Liver (tissue), 9 donors: ENCODE measurements around the gene SFXN3. TPM values are rescaled to one million over a fixed set of nuclear protein-coding genes. Genes with fewer than 3 reads are reported as not detected.

ENCODE experiments used
- DNase-seq: peaks from one replicate; pipeline ENCODE4 v3.0.0-alpha.2; 2017; ENCODE audit warnings: low spot score
- H3K27ac ChIP-seq, 2 donors: one replicate each; pipeline ENCODE4 v1.7.0; 2013; ENCODE audit warnings: inconsistent platforms in 2 of 2, low read length in 2 of 2, control low read depth in 1 of 2, low read depth in 1 of 2, mild to moderate bottlenecking in 1 of 2
- H3K27me3 ChIP-seq, 4 donors: one replicate each; pipeline versions ENCODE4 v1.6.1 to v1.7.0; 2013; ENCODE audit warnings: low read length in 3 of 4, inconsistent platforms in 1 of 4, mild to moderate bottlenecking in 1 of 4, moderate library complexity in 1 of 4; ENCODE audit not compliant: control insufficient read depth in 4 of 4, insufficient read depth in 4 of 4
- H3K36me3 ChIP-seq, 4 donors: one replicate each; pipeline versions ENCODE4 v1.6.1 to v1.7.0; 2013; ENCODE audit warnings: low read length in 3 of 4, mild to moderate bottlenecking in 3 of 4, low read depth in 1 of 4, moderate library complexity in 1 of 4; ENCODE audit not compliant: control insufficient read depth in 4 of 4, insufficient read depth in 3 of 4
- H3K4me1 ChIP-seq, 4 donors: one replicate each; pipeline versions ENCODE4 v1.6.1 to v1.7.0; 2013; ENCODE audit warnings: low read length in 3 of 4, mild to moderate bottlenecking in 3 of 4, moderate library complexity in 1 of 4; ENCODE audit not compliant: control insufficient read depth in 4 of 4, insufficient read depth in 4 of 4
- H3K4me3 ChIP-seq, 3 donors: one replicate each; pipeline versions ENCODE4 v1.6.1 to v1.7.0; 2013; ENCODE audit warnings: low read length in 3 of 3, control low read depth in 1 of 3, low read depth in 1 of 3, mild to moderate bottlenecking in 1 of 3
- H3K9ac ChIP-seq, 2 donors: one replicate each; pipeline ENCODE4 v1.7.0; 2013; ENCODE audit warnings: low read length in 2 of 2, mild to moderate bottlenecking in 2 of 2, moderate library complexity in 2 of 2, control low read depth in 1 of 2, low read depth in 1 of 2
- H3K9me3 ChIP-seq, 4 donors: one replicate each; pipeline versions ENCODE4 v1.6.1 to v1.7.0; 2013; ENCODE audit warnings: low read length in 3 of 4; ENCODE audit not compliant: control insufficient read depth in 4 of 4
- ATF3 ChIP-seq: IDR thresholded peaks from 2 replicates; pipeline ENCODE4 v1.6.1; 2016; ENCODE audit warnings: antibody characterized with exemption
- CTCF ChIP-seq: fragments of 150-350 bp; IDR thresholded peaks from 2 replicates; pipeline ENCODE4 v1.5.1; 2017; ENCODE audit warnings: improper control_type of control experiment, low read depth, low read length; ENCODE audit not compliant: missing input control
- EGR1 ChIP-seq, 2 donors: IDR thresholded peaks; 2 replicates each; pipeline ENCODE4 v1.6.1; 2016 to 2018; ENCODE audit warnings: antibody characterized with exemption in 2 of 2, low read depth in 2 of 2
- FOXA1 ChIP-seq: IDR thresholded peaks from 2 replicates; pipeline ENCODE4 v1.6.1; 2016; ENCODE audit warnings: antibody characterized with exemption
- GABPA ChIP-seq, 2 donors: IDR thresholded peaks in 1 of 2; conservative IDR thresholded peaks in 1 of 2; 2 replicates each; pipeline ENCODE4 v1.6.1; 2016; ENCODE audit warnings: antibody characterized with exemption in 2 of 2, mild to moderate bottlenecking in 1 of 2, moderate library complexity in 1 of 2
- HNF4A ChIP-seq, 2 donors: conservative IDR thresholded peaks; 2 replicates each; pipeline ENCODE4 v1.6.1; 2016; ENCODE audit warnings: antibody characterized with exemption in 2 of 2, mild to moderate bottlenecking in 2 of 2
- HNF4G ChIP-seq: IDR thresholded peaks from 2 replicates; pipeline ENCODE4 v1.6.1; 2016; ENCODE audit warnings: antibody characterized with exemption
- JUND ChIP-seq, 2 donors: IDR thresholded peaks; 2 replicates each; pipeline ENCODE4 v1.6.1; 2016; ENCODE audit warnings: antibody characterized with exemption in 2 of 2
- MAX ChIP-seq: IDR thresholded peaks from 2 replicates; pipeline ENCODE4 v1.6.1; 2016; ENCODE audit warnings: antibody characterized with exemption
- NR2F2 ChIP-seq: IDR thresholded peaks from 2 replicates; pipeline ENCODE4 v1.6.1; 2016; ENCODE audit warnings: antibody characterized with exemption
- RAD21 ChIP-seq, 2 donors: IDR thresholded peaks; 2 replicates each; pipeline ENCODE4 v1.6.1; 2016; ENCODE audit warnings: antibody characterized with exemption in 2 of 2, mild to moderate bottlenecking in 2 of 2
- REST ChIP-seq: IDR thresholded peaks from 2 replicates; pipeline ENCODE4 v1.6.1; 2016; ENCODE audit warnings: antibody characterized with exemption, mild to moderate bottlenecking
- RXRA ChIP-seq, 2 donors: IDR thresholded peaks; 2 replicates each; pipeline ENCODE4 v1.6.1; 2017 to 2018; ENCODE audit warnings: antibody characterized with exemption in 2 of 2, mild to moderate bottlenecking in 1 of 2
- SP1 ChIP-seq: IDR thresholded peaks from 2 replicates; pipeline ENCODE4 v1.6.1; 2018; ENCODE audit warnings: antibody characterized with exemption, mild to moderate bottlenecking
- TAF1 ChIP-seq: conservative IDR thresholded peaks from 2 replicates; pipeline ENCODE4 v1.6.1; 2016; ENCODE audit warnings: antibody characterized with exemption, mild to moderate bottlenecking
- YY1 ChIP-seq: IDR thresholded peaks from 2 replicates; pipeline ENCODE4 v1.6.1; 2016; ENCODE audit warnings: antibody characterized with exemption, mild to moderate bottlenecking
- ZBTB33 ChIP-seq: IDR thresholded peaks from 2 replicates; pipeline ENCODE4 v1.6.1; 2016; ENCODE audit warnings: antibody characterized with exemption
- whole genome bisulfite sequencing: extraction: QIAGEN DNeasy Blood & Tissue Kit; methylation state at CpG from one replicate; pipeline ENCODE4 v1.1.7; 2013; 5-methylcytosine and 5-hydroxymethylcytosine counted together
- polyA plus RNA-seq, 2 donors: library from polyadenylated mRNA; stranded (reverse) in 1 of 2; unstranded in 1 of 2; fragments of 200-250 nt in 1 of 2; fragments of >200 nt in 1 of 2; fragmentation: Nextera tagmentation in 1 of 2; extraction: Ambion mirVana in 1 of 2; gene quantifications; one replicate each; pipeline versions ENCODE4 v1.2.1 to v1.2.3, GENCODE V29; 2013 to 2015
- total RNA-seq, 2 donors: library from RNA; depleted of rRNA; stranded (reverse); fragments of >200 nt; gene quantifications; one replicate each; pipeline ENCODE4 v1.2.3, GENCODE V29; 2014
- donor health status: healthy.
- donor health status: healthy.
- donor health status: healthy.
- donor health status: healthy.
- donor health status: healthy.

The SFXN3 gene
- total and polyA plus RNA-seq, 4 donors = 1.7 to 11.1 (median 6.3) TPM

GRCh38 chr10:101021239-101021638 is 9.8 kb upstream of the SFXN3 start:
- Histone ChIP-seq H3K4me1 (peaks cover 0 to 4% (median under 1%) of the 10 kb centered on the region in 4 donors), H3K4me3 (no peak overlapping the region), H3K27ac (no peak overlapping the region), H3K27me3 (peaks cover 0 to 2% (median under 1%) of the 10 kb centered on the region in 4 donors), H3K9me3 (no peaks in the 10 kb centered on the region), H3K36me3 (no peaks in the 10 kb centered on the region), H3K9ac (no peak overlapping the region)
- WGBS = 81% methylated on average over 4 of the region's 4 CpGs
- no peak for DNase-seq
- no peak for TF ChIP-seq JUND (IDR thresholded peaks at IDR 0.05)
- no peak for TF ChIP-seq ATF3
- TF ChIP-seq NR2F2 = no peak
- TF ChIP-seq TAF1 = no peak
- no peak for TF ChIP-seq MAX
- no peak for TF ChIP-seq CTCF
- TF ChIP-seq FOXA1 = no peak
- no peak for TF ChIP-seq YY1
- no peak for TF ChIP-seq HNF4G
- TF ChIP-seq SP1 = no peak

- no peaks in the 10 kb centered on the region for H3K9me3 ChIP-seq
- peaks cover 0 to 4% (median under 1%) of the 10 kb centered on the region in 4 donors for H3K4me1 ChIP-seq
- H3K4me3 ChIP-seq = no peak overlapping the region
- no peak for DNase-seq
- no peak overlapping the region for H3K27ac ChIP-seq
- H3K27me3 ChIP-seq = peaks cover 0 to 2% (median under 1%) of the 10 kb centered on the region in 4 donors
- no peaks in the 10 kb centered on the region for H3K36me3 ChIP-seq
- WGBS = 89% methylated on average over 11 of the region's 11 CpGs
- TF ChIP-seq YY1 (no peak), MAX (no peak), EGR1 (IDR thresholded peaks at IDR 0.05; ENCODE audit: low read depth in 2 of 2) (no peak), ATF3 (no peak), CTCF (no peak), JUND (IDR thresholded peaks at IDR 0.05) (no peak), GABPA (IDR thresholded peaks at IDR 0.05 in 1 of 2, conservative IDR thresholded peaks at IDR 0.05 in 1 of 2) (no peak), RAD21 (IDR thresholded peaks at IDR 0.05) (no peak), NR2F2 (no peak), ZBTB33 (no peak), RXRA (IDR thresholded peaks at IDR 0.05) (no peak), TAF1 (no peak), REST (no peak), HNF4A (conservative IDR thresholded peaks at IDR 0.05) (no peak), HNF4G (no peak)
- H3K9ac ChIP-seq = no peak overlapping the region
These were observed 9.3 kb upstream of the SFXN3 start for GRCh38 chr10:101021692-101022251.
